RWPE1 (cell line): Measurements from ENCODE around the gene KIAA1549.

Experiments used
- CTCF ChIA-PET: fragments of 350-600 bp; sonication (Branson Sonifier 250); formaldehyde crosslinking; extraction: SDS; loops from one replicate; lab custom pipeline; 2021; lab: Yijun Ruan, JAX
- POLR2A ChIA-PET: fragments of 400-600 bp; formaldehyde crosslinking; extraction: SDS; loops from one replicate; lab custom pipeline; 2020; ENCODE audit warnings: antibody characterized with exemption; ENCODE audit not compliant: low non-redundant PET; lab: Yijun Ruan, JAX
- DNase-seq: peaks from one replicate; pipeline ENCODE4 v3.0.0; 2012; ENCODE audit warnings: low spot score
- H3K27ac ChIP-seq: fragments of 450-650 bp; 2 replicates; pipeline ENCODE4 v1.5.1; 2017
- CTCF ChIP-seq: fragments of 450-650 bp; conservative IDR thresholded peaks from 2 replicates; pipeline ENCODE4 v1.5.1; 2017; ENCODE audit warnings: low read depth, mild to moderate bottlenecking

KIAA1549 gene

GRCh38 chr7:138926241-138926612, 55.0 kb downstream of the KIAA1549 start:
- TF ChIP-seq CTCF = no peak
- ChIA-PET CTCF (interaction anchor here (0.5 kb wide), 1 partner anchor 49 kb away, joined by 3 read pairs; no protein-coding TSS in a partner anchor), POLR2A (no interaction called here)
- H3K27ac ChIP-seq = no peak overlapping the region
- no peak for DNase-seq

- CTCF ChIA-PET = no interaction called here
- H3K27ac ChIP-seq = no peak overlapping the region
- no peak for DNase-seq
- POLR2A ChIA-PET = no interaction called here
- TF ChIP-seq CTCF = no peak
Measured at GRCh38 chr7:138924501-138925225, 56.5 kb downstream of the KIAA1549 start.

- POLR2A ChIA-PET = no interaction called here
- CTCF ChIA-PET = no interaction called here
- no peak for DNase-seq
- no peak overlapping the region for H3K27ac ChIP-seq
- no peak for TF ChIP-seq CTCF
Measured at GRCh38 chr7:138921277-138921676, 59.9 kb downstream of the KIAA1549 start.

GRCh38 chr7:138919911-138920310, 61.3 kb downstream of the KIAA1549 start:
- POLR2A ChIA-PET = no interaction called here
- no peak overlapping the region for H3K27ac ChIP-seq
- no peak for DNase-seq
- no peak for TF ChIP-seq CTCF
- CTCF ChIA-PET = interaction anchor here (0.6 kb wide), 2 partner anchors 403 to 1423 kb away, joined by 3 read pairs; no protein-coding TSS in a partner anchor

- TF ChIP-seq CTCF = no peak
- no peak for DNase-seq
- H3K27ac ChIP-seq = no peak overlapping the region
- CTCF ChIA-PET = no interaction called here
- POLR2A ChIA-PET = no interaction called here
Measured at GRCh38 chr7:138919216-138919615, 62.0 kb downstream of the KIAA1549 start.

DNA sequence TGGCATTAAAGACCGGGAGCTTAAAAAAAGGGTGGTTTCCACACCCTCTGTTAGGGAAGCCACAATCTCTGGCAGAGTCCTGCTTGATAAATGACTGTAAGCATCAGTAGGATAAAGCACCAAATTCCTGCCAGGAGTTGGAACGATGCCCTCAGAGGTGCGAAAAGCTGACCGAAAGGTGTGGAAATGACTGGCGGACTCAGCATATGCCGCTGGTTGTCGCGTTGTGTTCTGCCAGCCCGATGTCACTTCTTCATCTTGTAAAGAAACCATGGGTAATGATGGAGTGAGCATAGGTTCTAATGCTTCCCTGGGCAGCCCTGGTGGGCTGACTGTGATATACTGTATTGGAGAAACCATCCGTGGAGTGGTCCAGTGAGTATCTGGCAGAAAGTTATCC, 62.4 kb downstream of the KIAA1549 start:
- no peak overlapping the region for H3K27ac ChIP-seq
- no peak for DNase-seq
- ChIA-PET CTCF (no interaction called here), POLR2A (no interaction called here)
- TF ChIP-seq CTCF = no peak
